H1 (cell line): ENCODE measurements around the gene DCAF15. TPM values are rescaled to one million over a fixed set of nuclear protein-coding genes. Genes with fewer than 3 reads are reported as not detected.

ENCODE experiments used
- CTCF ChIA-PET: fragments of 300-600 bp; sonication (Branson Sonifier 250); formaldehyde crosslinking; loops from one replicate; lab custom pipeline; 2021; ENCODE audit not compliant: partially characterized antibody; lab: Charles Lee
- POLR2A ChIA-PET: fragments of 300-600 bp; sonication (Branson Sonifier 250); formaldehyde crosslinking; loops from one replicate; lab custom pipeline; 2021; ENCODE audit warnings: inconsistent platforms; ENCODE audit not compliant: partially characterized antibody; lab: Charles Lee
- DNase-seq, 2 experiments: peaks; one replicate each; pipeline versions ENCODE4 v3.0.0 to v3.0.0-alpha.2; 2010 to 2022; ENCODE audit warnings: low spot score in 2 of 2, low read depth in 1 of 2, mixed read lengths in 1 of 2
- FAIRE-seq: peaks from 2 replicates; lab custom pipeline; 2011; peaks lifted over from hg19 to GRCh38; lab: Jason Lieb, UNC
- H2AFZ ChIP-seq: 2 replicates; pipeline ENCODE4 v1.8.1; 2012; ENCODE audit warnings: low read length, inconsistent platforms
- H2AK5ac ChIP-seq: 2 replicates; pipeline ENCODE4 v1.6.1; 2013; ENCODE audit warnings: low read depth, low read length
- H2BK120ac ChIP-seq: replicated peaks from 2 replicates; pipeline ENCODE3; 2013; ENCODE audit warnings: low read depth, low read length, inconsistent platforms
- H2BK12ac ChIP-seq: 2 replicates; pipeline ENCODE4 v1.6.1; 2013; ENCODE audit warnings: low read depth, low read length
- H2BK15ac ChIP-seq: 2 replicates; pipeline ENCODE4 v1.6.1; 2013; ENCODE audit warnings: low read length
- H2BK20ac ChIP-seq: 2 replicates; pipeline ENCODE4 v1.6.1; 2013; ENCODE audit warnings: low read length
- H2BK5ac ChIP-seq: 2 replicates; pipeline ENCODE4 v1.6.1; 2013; ENCODE audit warnings: low read depth, low read length
- H3K14ac ChIP-seq: 2 replicates; pipeline ENCODE4 v1.6.1; 2013; ENCODE audit warnings: inconsistent platforms; ENCODE audit not compliant: insufficient read length
- H3K18ac ChIP-seq: 2 replicates; pipeline ENCODE4 v1.6.1; 2013; ENCODE audit warnings: low read length; ENCODE audit errors: extremely low read depth
- H3K23ac ChIP-seq: 2 replicates; pipeline ENCODE4 v1.6.1; 2013; ENCODE audit warnings: inconsistent platforms; ENCODE audit not compliant: insufficient read length
- H3K23me2 ChIP-seq: 2 replicates; pipeline ENCODE4 v1.6.1; 2013; ENCODE audit warnings: low read depth, low read length
- H3K27ac ChIP-seq: 2 replicates; pipeline ENCODE4 v1.6.1; 2011; ENCODE audit warnings: low read depth, low read length, inconsistent platforms
- H3K27me3 ChIP-seq, 4 experiments: replicated peaks in 1 of 4; 1 replicate in 1 of 4; 2 replicates in 3 of 4; pipeline versions ENCODE4 v1.6.1 to v1.8.1; 2011 to 2013; ENCODE audit warnings: low read length in 3 of 4, mild to moderate bottlenecking in 3 of 4, inconsistent platforms in 2 of 4, mixed read lengths in 2 of 4, moderate library complexity in 1 of 4; ENCODE audit not compliant: control insufficient read depth in 3 of 4, insufficient read depth in 3 of 4; ENCODE audit errors: extremely low read depth in 1 of 4
- H3K36me3 ChIP-seq, 4 experiments: 2 replicates each; pipeline versions ENCODE4 v1.6.1 to v1.8.1; 2011 to 2013; ENCODE audit warnings: mild to moderate bottlenecking in 4 of 4, low read length in 3 of 4, moderate library complexity in 2 of 4, control low read depth in 1 of 4, inconsistent platforms in 1 of 4; ENCODE audit not compliant: insufficient read depth in 4 of 4, control insufficient read depth in 2 of 4
- H3K4ac ChIP-seq: replicated peaks from 2 replicates; pipeline ENCODE3; 2013; ENCODE audit warnings: low read length, low read depth, mixed read lengths, inconsistent platforms; ENCODE audit not compliant: insufficient read length
- H3K4me1 ChIP-seq, 4 experiments: replicated peaks in 1 of 4; 1 replicate in 1 of 4; 2 replicates in 3 of 4; pipeline versions ENCODE4 v1.6.1 to v1.8.1; 2011 to 2013; ENCODE audit warnings: low read length in 3 of 4, inconsistent platforms in 2 of 4, mixed read lengths in 1 of 4; ENCODE audit not compliant: insufficient read depth in 4 of 4, control insufficient read depth in 3 of 4
- H3K4me2 ChIP-seq, 2 experiments: 2 replicates each; pipeline versions ENCODE4 v1.6.1 to v1.8.1; 2011 to 2013; ENCODE audit warnings: low read depth in 2 of 2, low read length in 2 of 2, control low read depth in 1 of 2, inconsistent platforms in 1 of 2, mild to moderate bottlenecking in 1 of 2; ENCODE audit not compliant: insufficient read depth in 1 of 2
- H3K4me3 ChIP-seq, 4 experiments: fragments of 200-600, 300-600 bp in 1 of 4; sonication (generic), shearing (Covaris generic), sonication (Bioruptor Twin) in 1 of 4; 2 replicates each; pipeline versions ENCODE4 v1.5.1 to v1.8.1; 2011 to 2016; ENCODE audit warnings: low read length in 4 of 4, low read depth in 3 of 4, control low read depth in 2 of 4, inconsistent platforms in 2 of 4, mild to moderate bottlenecking in 2 of 4, mixed read lengths in 1 of 4, moderate library complexity in 1 of 4; ENCODE audit not compliant: insufficient read depth in 2 of 4; ENCODE audit errors: extremely low read depth in 1 of 4
- H3K56ac ChIP-seq: replicated peaks from 2 replicates; pipeline ENCODE3; 2013; ENCODE audit warnings: low read depth, mild to moderate bottlenecking, mixed read lengths, low read length, inconsistent platforms; ENCODE audit not compliant: insufficient read length
- H3K79me1 ChIP-seq: 2 replicates; pipeline ENCODE4 v1.6.1; 2013; ENCODE audit warnings: low read depth, low read length, control low read depth
- H3K79me2 ChIP-seq, 2 experiments: 2 replicates each; pipeline versions ENCODE4 v1.6.1 to v1.8.1; 2012 to 2013; ENCODE audit warnings: low read length in 2 of 2, mild to moderate bottlenecking in 2 of 2, inconsistent platforms in 1 of 2; ENCODE audit not compliant: insufficient read depth in 2 of 2, control insufficient read depth in 1 of 2
- H3K9ac ChIP-seq, 4 experiments: replicated peaks in 1 of 4; 1 replicate in 1 of 4; 2 replicates in 3 of 4; pipeline versions ENCODE4 v1.6.1 to v1.8.1; 2011 to 2013; ENCODE audit warnings: low read depth in 3 of 4, low read length in 3 of 4, control low read depth in 2 of 4, mild to moderate bottlenecking in 2 of 4, moderate library complexity in 2 of 4, inconsistent platforms in 1 of 4; ENCODE audit errors: extremely low read depth in 1 of 4
- H3K9me3 ChIP-seq, 2 experiments: 2 replicates each; pipeline versions ENCODE4 v1.6.1 to v1.8.1; 2012 to 2013; ENCODE audit warnings: mild to moderate bottlenecking in 2 of 2, moderate library complexity in 2 of 2, control low read depth in 1 of 2, inconsistent platforms in 1 of 2, low read depth in 1 of 2, low read length in 1 of 2, mixed read lengths in 1 of 2; ENCODE audit not compliant: insufficient read depth in 2 of 2
- H4K20me1 ChIP-seq, 2 experiments: replicated peaks in 1 of 2; 2 replicates each; pipeline versions ENCODE3 to v1.8.1; 2011 to 2013; ENCODE audit warnings: inconsistent platforms in 2 of 2, low read length in 2 of 2, mild to moderate bottlenecking in 1 of 2; ENCODE audit not compliant: insufficient read depth in 2 of 2, control insufficient read depth in 1 of 2
- H4K5ac ChIP-seq: 2 replicates; pipeline ENCODE4 v1.6.1; 2013; ENCODE audit warnings: low read length, low read depth, mixed read lengths, inconsistent platforms; ENCODE audit not compliant: insufficient read length
- H4K8ac ChIP-seq: 2 replicates; pipeline ENCODE4 v1.8.0; 2013; ENCODE audit warnings: mild to moderate bottlenecking, moderate library complexity, low read length, inconsistent platforms; ENCODE audit not compliant: insufficient read depth; ENCODE audit errors: extremely low read depth
- H4K91ac ChIP-seq: replicated peaks from 2 replicates; pipeline ENCODE3; 2013; ENCODE audit warnings: low read length, mixed read lengths, inconsistent platforms; ENCODE audit not compliant: insufficient read length
- BRCA1 ChIP-seq: IDR thresholded peaks from 2 replicates; pipeline ENCODE4 v1.6.1; 2012; ENCODE audit warnings: low read depth, low read length, improper control_type of control experiment
- CREB1 ChIP-seq: IDR thresholded peaks from 2 replicates; pipeline ENCODE4 v1.6.1; 2012; ENCODE audit warnings: inconsistent platforms
- KDM5A ChIP-seq: fragments of 200-600 bp; IDR thresholded peaks from 2 replicates; pipeline ENCODE4 v1.7.1; 2012; ENCODE audit warnings: mild to moderate bottlenecking, low read length, inconsistent platforms, mixed read lengths
- MAX ChIP-seq: IDR thresholded peaks from 2 replicates; pipeline ENCODE4 v1.6.1; 2012; ENCODE audit warnings: inconsistent platforms
- NRF1 ChIP-seq: IDR thresholded peaks from 2 replicates; pipeline ENCODE4 v1.6.1; 2011; ENCODE audit warnings: mild to moderate bottlenecking, low read depth, low read length, improper control_type of control experiment
- RNF2 ChIP-seq: fragments of 200-900, 300-1000 bp; sonication (generic); IDR thresholded peaks from 2 replicates; pipeline ENCODE4 v1.7.1; 2016; ENCODE audit warnings: borderline replicate concordance, low read depth, mild to moderate bottlenecking, antibody characterized with exemption, low read length; ENCODE audit not compliant: poor library complexity, severe bottlenecking; ENCODE audit errors: missing control alignments
- SAP30 ChIP-seq: fragments of 300-600 bp; sonication (generic); IDR thresholded peaks from 2 replicates; pipeline ENCODE4 v1.7.1; 2012; ENCODE audit warnings: low read length, moderate library complexity, mild to moderate bottlenecking, inconsistent platforms; ENCODE audit not compliant: insufficient read depth, insufficient replicate concordance
- SIN3A ChIP-seq, 2 experiments: IDR thresholded peaks in 1 of 2; conservative IDR thresholded peaks in 1 of 2; 2 replicates each; pipeline ENCODE4 v1.6.1; 2011 to 2012; ENCODE audit warnings: low read length in 2 of 2, improper control_type of control experiment in 1 of 2, low read depth in 1 of 2, mild to moderate bottlenecking in 1 of 2
- SIX5 ChIP-seq: IDR thresholded peaks from 2 replicates; pipeline ENCODE4 v1.6.1; 2011; ENCODE audit warnings: mild to moderate bottlenecking, low read depth, low read length
- ZNF274 ChIP-seq: IDR thresholded peaks from 2 replicates; pipeline ENCODE4 v1.7.0; 2012; ENCODE audit warnings: low read length, borderline replicate concordance; ENCODE audit errors: extremely low read depth
- WGBS, 2 experiments: shearing (Covaris generic) in 1 of 2; methylation state at CpG; one replicate each; pipeline versions ENCODE4 v1.1.6 to v1.1.7; 2013 to 2015; ENCODE audit warnings: low lambda C conversion rate in 2 of 2, mixed read lengths in 2 of 2, inconsistent platforms in 1 of 2, low coverage in 1 of 2, missing lambda C conversion rate in 1 of 2; ENCODE audit not compliant: insufficient replicate concordance in 2 of 2, insufficient coverage in 1 of 2, insufficient read length in 1 of 2; ENCODE audit errors: extremely low coverage in 1 of 2, missing lambda C conversion rate in 1 of 2; 5-methylcytosine and 5-hydroxymethylcytosine counted together
- polyA plus RNA-seq, 7 experiments: library from polyadenylated mRNA; depleted of rRNA in 3 of 7; stranded (reverse) in 5 of 7; unstranded in 2 of 7; fragments of >200 nt in 5 of 7; fragments of 200-250 nt in 2 of 7; gene quantifications; 1 replicate in 5 of 7; 2 replicates in 1 of 7; 4 replicates in 1 of 7; pipeline versions ENCODE4 v1.2.1 to v1.2.3, GENCODE V29; 2011 to 2013; ENCODE audit warnings: missing spikeins in 2 of 7, mixed read lengths in 2 of 7
- total RNA-seq: library from RNA; stranded (reverse); fragmentation: NEBNext Ultra II Directional; extraction: Animal tissue kit (Norgen Biotek cat#: 25700); gene quantifications from 2 replicates; pipeline ENCODE4 v1.2.1, GENCODE V29; 2021

Gene DCAF15
- total and polyA plus RNA-seq, 2 of the 8 experiments (the other 6 are each of a cell fraction or from before 2014, with no cell fraction given), result 68.7 to 80.8 TPM

GRCh38 chr19:13996928-13997630, 44.8 kb downstream of the DCAF15 start:
- Histone ChIP-seq H2BK15ac (no peak overlapping the region), H3K9ac (no peak overlapping the region; a peak in 1 of 7 replicates), H2BK20ac (no peak overlapping the region), H2BK120ac (no peak overlapping the region), H2BK5ac (no peak overlapping the region), H3K4me2 (no peak overlapping the region), H3K4ac (no peak overlapping the region), H3K27ac (no peak overlapping the region), H3K23me2 (no peaks in the 10 kb centered on the region), H2BK12ac (no peak overlapping the region), H3K79me1 (peaks cover 6% of the 10 kb centered on the region; the same call in 1 of the 2 replicates), H3K36me3 (peaks cover 0 to 7% (median 0%) of the 10 kb centered on the region in 4 experiments; a peak in 4 of 8 replicates), H4K20me1 (peaks cover 3% of the 10 kb centered on the region in 2 experiments), H3K9me3 (peaks cover 6 to 12% of the 10 kb centered on the region in 2 experiments; a peak in 3 of 4 replicates), H3K4me3 (no peak overlapping the region), H3K23ac (no peak overlapping the region), H3K27me3 (no peaks in the 10 kb centered on the region), H4K91ac (no peak overlapping the region), H4K8ac (peak overlapping the region; percentile 22; the same call in 1 of the 2 replicates), H2AFZ (no peak overlapping the region), H3K4me1 (no peaks in the 10 kb centered on the region; a peak in 1 of 7 replicates), H3K79me2 (no peaks in the 10 kb centered on the region; a peak in 1 of 4 replicates), H2AK5ac (no peak overlapping the region), H3K56ac (no peak overlapping the region), H3K14ac (no peak overlapping the region), H3K18ac (no peak overlapping the region), H4K5ac (no peak overlapping the region)
- no peak for FAIRE-seq
- no peak for DNase-seq
- CTCF ChIA-PET, result interaction anchor here (1.9 kb wide), 1 partner anchor 18 kb away, joined by 5 read pairs; no protein-coding TSS in a partner anchor
- POLR2A ChIA-PET, result interaction anchor here (0.9 to 4.7 kb wide), 2 partner anchors 9 to 41 kb away, joined by 3 to 16 read pairs; partner anchors contain the start of gene RFX1
- WGBS, 2 experiments, result 91% methylated on average over 20 of the region's 22 CpGs; no CpG with 5 or more reads in 1 of the 2 experiments
- TF ChIP-seq SIX5 (no peak), NRF1 (no peak), BRCA1 (no peak), SIN3A (conservative IDR thresholded peaks at IDR 0.05 in 1 of 2, IDR thresholded peaks at IDR 0.05 in 1 of 2; ENCODE audit: low read depth in 1 of 2, low read length in 2 of 2) (no peak), KDM5A (no peak), RNF2 (no peak), MAX (no peak), CREB1 (no peak), SAP30 (no peak), ZNF274 (no peak)
